Left kidney (tissue), 2 donors: ENCODE results near the gene AAGAB. TPM values are rescaled to one million over a fixed set of nuclear protein-coding genes. Genes with fewer than 3 reads are reported as not detected.
A peak's percentile ranks its signal among the peaks of the same experiment; 100 is the strongest.
"Not testable (repeated sequence)": the region's sequence is repeated elsewhere in the genome, so short reads cannot be mapped to it uniquely, and the experiment has no call there.

Experiments used
- DNase-seq: peaks from one replicate; pipeline ENCODE4 v3.0.0-alpha.2; 2013
- polyA plus RNA-seq: library from polyadenylated mRNA; unstranded; fragments of 120-200 nt; gene quantifications from one replicate; pipeline ENCODE4 v1.2.1, GENCODE V29; 2013; ENCODE audit not compliant: insufficient read length

AAGAB gene
- polyA plus RNA-seq, 1 donor: 62.0 TPM

- no peak for DNase-seq
Measured at GRCh38 chr15:67256051-67256450, 1.6 kb upstream of the AAGAB start.

GRCh38 chr15:67253549-67254237, 768 bp downstream of the AAGAB start:
- peak; percentile 20 for DNase-seq

- DNase-seq: no peak
Measured at GRCh38 chr15:67253101-67253500, 1.4 kb downstream of the AAGAB start.

- no peak for DNase-seq
Measured at GRCh38 chr15:67251318-67251717, 3.1 kb downstream of the AAGAB start.

- no peak for DNase-seq
Measured at GRCh38 chr15:67249830-67250229, 4.6 kb downstream of the AAGAB start.

GRCh38 chr15:67248011-67248505, 6.4 kb downstream of the AAGAB start:
- no peak for DNase-seq

GRCh38 chr15:67246606-67247005, 7.9 kb downstream of the AAGAB start:
- DNase-seq: not testable (repeated sequence)

- DNase-seq: no peak
Measured at GRCh38 chr15:67244971-67245478, 9.4 kb downstream of the AAGAB start.

- DNase-seq: no peak
Measured at GRCh38 chr15:67242708-67243111, 11.8 kb downstream of the AAGAB start.

GRCh38 chr15:67241132-67241855, 13.2 kb downstream of the AAGAB start:
- no peak for DNase-seq

- peak; percentile 22 for DNase-seq
Measured at GRCh38 chr15:67240235-67241131, 14.0 kb downstream of the AAGAB start.

- no peak for DNase-seq
Measured at GRCh38 chr15:67232591-67232990, 21.9 kb downstream of the AAGAB start.

GRCh38 chr15:67230504-67230903, 24.0 kb downstream of the AAGAB start:
- no peak for DNase-seq

GRCh38 chr15:67228286-67228685, 26.2 kb downstream of the AAGAB start:
- DNase-seq: no peak

GRCh38 chr15:67227846-67228245, 26.6 kb downstream of the AAGAB start:
- no peak for DNase-seq

GRCh38 chr15:67227431-67227830, 27.0 kb downstream of the AAGAB start:
- no peak for DNase-seq

GRCh38 chr15:67225336-67225735, 29.1 kb downstream of the AAGAB start:
- DNase-seq: no peak

GRCh38 chr15:67224889-67225288, 29.6 kb downstream of the AAGAB start:
- DNase-seq: no peak

GRCh38 chr15:67219288-67219687, 35.2 kb downstream of the AAGAB start:
- no peak for DNase-seq

GRCh38 chr15:67218428-67218827, 36.0 kb downstream of the AAGAB start:
- DNase-seq: no peak

- DNase-seq: no peak
Measured at GRCh38 chr15:67216859-67217258, 37.6 kb downstream of the AAGAB start.

- DNase-seq: no peak
Measured at GRCh38 chr15:67215102-67215501, 39.4 kb downstream of the AAGAB start.
